Measurements from ENCODE around the gene NUDT15.

- TF ChIP-seq, protein P1, sequence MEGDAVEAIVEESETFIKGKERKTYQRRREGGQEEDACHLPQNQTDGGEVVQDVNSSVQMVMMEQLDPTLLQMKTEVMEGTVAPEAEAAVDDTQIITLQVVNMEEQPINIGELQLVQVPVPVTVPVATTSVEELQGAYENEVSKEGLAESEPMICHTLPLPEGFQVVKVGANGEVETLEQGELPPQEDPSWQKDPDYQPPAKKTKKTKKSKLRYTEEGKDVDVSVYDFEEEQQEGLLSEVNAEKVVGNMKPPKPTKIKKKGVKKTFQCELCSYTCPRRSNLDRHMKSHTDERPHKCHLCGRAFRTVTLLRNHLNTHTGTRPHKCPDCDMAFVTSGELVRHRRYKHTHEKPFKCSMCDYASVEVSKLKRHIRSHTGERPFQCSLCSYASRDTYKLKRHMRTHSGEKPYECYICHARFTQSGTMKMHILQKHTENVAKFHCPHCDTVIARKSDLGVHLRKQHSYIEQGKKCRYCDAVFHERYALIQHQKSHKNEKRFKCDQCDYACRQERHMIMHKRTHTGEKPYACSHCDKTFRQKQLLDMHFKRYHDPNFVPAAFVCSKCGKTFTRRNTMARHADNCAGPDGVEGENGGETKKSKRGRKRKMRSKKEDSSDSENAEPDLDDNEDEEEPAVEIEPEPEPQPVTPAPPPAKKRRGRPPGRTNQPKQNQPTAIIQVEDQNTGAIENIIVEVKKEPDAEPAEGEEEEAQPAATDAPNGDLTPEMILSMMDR (IDR thresholded peaks at IDR 0.05): no peak
- TF ChIP-seq POLR2A (IDR thresholded peaks at IDR 0.05): no peak
Measured at GRCh38 chr13:48094404-48094780, 56.9 kb downstream of the NUDT15 start.

Measured in upper lobe of left lung (tissue), 4 donors.